ENCODE measurements around the gene CCDC33.
"Not testable (repeated sequence)": the region's sequence is repeated elsewhere in the genome, so short reads cannot be mapped to it uniquely, and the experiment has no call there.

The CCDC33 gene

GRCh38 chr15:74332611-74333010, 96.5 kb downstream of the CCDC33 start:
- no peak for DNase-seq (ENCODE audit: low read depth in 2 of 3, low spot score in 1 of 3)

GRCh38 chr15:74333093-74333492, 97.0 kb downstream of the CCDC33 start:
- no peak for DNase-seq (ENCODE audit: low read depth in 2 of 3, low spot score in 1 of 3)

- no peak for DNase-seq (ENCODE audit: low read depth in 2 of 3, low spot score in 1 of 3)
Measured at GRCh38 chr15:74333662-74334061, 97.5 kb downstream of the CCDC33 start.

GRCh38 chr15:74334127-74334526, 98.0 kb downstream of the CCDC33 start:
- no peak for DNase-seq (ENCODE audit: low read depth in 2 of 3, low spot score in 1 of 3)

GRCh38 chr15:74335396-74335795, 99.3 kb downstream of the CCDC33 start:
- no peak for DNase-seq (ENCODE audit: low read depth in 2 of 3, low spot score in 1 of 3)

GRCh38 chr15:74336061-74337005, 100.2 kb downstream of the CCDC33 start:
- no peak for DNase-seq (ENCODE audit: low read depth in 2 of 3, low spot score in 1 of 3)

- no peak for DNase-seq (ENCODE audit: low read depth in 2 of 3, low spot score in 1 of 3)
Measured at GRCh38 chr15:74337146-74337545, 101.0 kb downstream of the CCDC33 start.

- no peak for DNase-seq (ENCODE audit: low read depth in 2 of 3, low spot score in 1 of 3)
Measured at GRCh38 chr15:74337607-74338211, 101.6 kb downstream of the CCDC33 start.

GRCh38 chr15:74338676-74339075, 102.5 kb downstream of the CCDC33 start:
- DNase-seq (ENCODE audit: low read depth in 2 of 3, low spot score in 1 of 3), result no peak

GRCh38 chr15:74339371-74339770, 103.2 kb downstream of the CCDC33 start:
- DNase-seq (ENCODE audit: low read depth in 2 of 3, low spot score in 1 of 3), result no peak

GRCh38 chr15:74340150-74340549, 104.0 kb downstream of the CCDC33 start:
- DNase-seq (ENCODE audit: low read depth in 2 of 3, low spot score in 1 of 3), result no peak

- DNase-seq (ENCODE audit: low read depth in 2 of 3, low spot score in 1 of 3), result no peak
Measured at GRCh38 chr15:74343127-74343796, 107.1 kb downstream of the CCDC33 start.

GRCh38 chr15:74343797-74344127, 107.6 kb downstream of the CCDC33 start:
- no peak for DNase-seq (ENCODE audit: low read depth in 2 of 3, low spot score in 1 of 3)

GRCh38 chr15:74345051-74345450, 108.9 kb downstream of the CCDC33 start:
- no peak for DNase-seq (ENCODE audit: low read depth in 2 of 3, low spot score in 1 of 3)

- no peak for DNase-seq (ENCODE audit: low read depth in 2 of 3, low spot score in 1 of 3)
Measured at GRCh38 chr15:74347757-74348250, 111.7 kb downstream of the CCDC33 start.

GRCh38 chr15:74349241-74349778, 113.2 kb downstream of the CCDC33 start:
- no peak for DNase-seq (ENCODE audit: low read depth in 2 of 3, low spot score in 1 of 3)

GRCh38 chr15:74350295-74351275, 114.5 kb downstream of the CCDC33 start:
- DNase-seq (ENCODE audit: low read depth in 2 of 3, low spot score in 1 of 3), result no peak

GRCh38 chr15:74351670-74352069, 115.5 kb downstream of the CCDC33 start:
- no peak for DNase-seq (ENCODE audit: low read depth in 2 of 3, low spot score in 1 of 3)

- DNase-seq (ENCODE audit: low read depth in 2 of 3, low spot score in 1 of 3), result no peak
Measured at GRCh38 chr15:74352393-74352910, 116.3 kb downstream of the CCDC33 start.

- DNase-seq (ENCODE audit: low read depth in 2 of 3, low spot score in 1 of 3), result not testable (repeated sequence)
Measured at GRCh38 chr15:74353992-74354391, 117.9 kb downstream of the CCDC33 start.
